HCT116 (cell line): ENCODE results near the gene RELA. TPM values are rescaled to one million over a fixed set of nuclear protein-coding genes. Genes with fewer than 3 reads are reported as not detected.

ENCODE experiments used
- ATAC-seq: fragments of 200-7000 bp; cut with Tn5 transposase; 2 replicates; pipeline ENCODE4 v1.9.1; 2020; ENCODE audit warnings: mild to moderate bottlenecking, moderate library complexity
- BruUV-seq: library from RNA; stranded (reverse); fragments of 400-500 nt; replicated peaks from 2 replicates; lab custom pipeline; 2021; lab: Mats Ljungman, UMichigan
- CTCF ChIA-PET: fragments of 300-600 bp; sonication (Branson Sonifier 250); formaldehyde crosslinking; loops from one replicate; lab custom pipeline; 2021; ENCODE audit warnings: antibody characterized with exemption; lab: Charles Lee
- POLR2A ChIA-PET: fragments of 300-600, 350-600 bp; sonication (Branson Sonifier 250); formaldehyde crosslinking; loops from one replicate; lab custom pipeline; 2021; ENCODE audit warnings: antibody characterized with exemption; lab: Charles Lee
- RAD21 ChIA-PET, 2 experiments: fragments of 300-600 bp; sonication (Branson Sonifier 250); formaldehyde crosslinking; loops; one replicate each; lab custom pipeline; 2023; ENCODE audit warnings: low total read pairs in 2 of 2; ENCODE audit not compliant: uncharacterized antibody in 2 of 2, unreplicated experiment in 2 of 2, low non-redundant PET in 1 of 2; lab: Charles Lee
- DNase-seq: peaks from one replicate; pipeline ENCODE4 v3.0.0-alpha.2; 2010; ENCODE audit warnings: low read depth, low spot score
- H2AFZ ChIP-seq: fragments of 200-600 bp; shearing (Covaris generic), sonication (generic); 2 replicates; pipeline ENCODE4 v1.6.1; 2017; ENCODE audit warnings: low read depth, mixed run types, mixed read lengths, antibody characterized with exemption, low read length; ENCODE audit not compliant: poor library complexity, severe bottlenecking
- H3K27ac ChIP-seq: 2 replicates; pipeline ENCODE4 v1.5.1; 2012; ENCODE audit warnings: low read depth, low read length
- H3K27me3 ChIP-seq: fragments of 200-600 bp; sonication (generic); 2 replicates; pipeline ENCODE4 v1.6.1; 2016; ENCODE audit warnings: mixed run types, low read length, mixed read lengths; ENCODE audit not compliant: insufficient read depth
- H3K36me3 ChIP-seq, 2 experiments: fragments of 200-500 bp in 1 of 2; fragments of 200-600 bp in 1 of 2; sonication (Bioruptor generic) in 1 of 2; sonication (generic) in 1 of 2; 2 replicates each; pipeline versions ENCODE4 v1.5.1 to v1.6.1; 2014 to 2016; ENCODE audit warnings: low read length in 2 of 2, inconsistent platforms in 1 of 2, mixed read lengths in 1 of 2, mixed run types in 1 of 2; ENCODE audit not compliant: insufficient read depth in 2 of 2, control insufficient read depth in 1 of 2
- H3K4me1 ChIP-seq, 2 experiments: fragments of 200-600 bp in 1 of 2; sonication (generic) in 1 of 2; 2 replicates each; pipeline versions ENCODE4 v1.5.1 to v1.6.1; 2012 to 2017; ENCODE audit warnings: low read length in 2 of 2, inconsistent platforms in 1 of 2, mild to moderate bottlenecking in 1 of 2, mixed read lengths in 1 of 2, mixed run types in 1 of 2, moderate library complexity in 1 of 2; ENCODE audit not compliant: insufficient read depth in 2 of 2, control insufficient read depth in 1 of 2
- H3K4me2 ChIP-seq: fragments of 200-600 bp; sonication (generic); 2 replicates; pipeline ENCODE4 v1.6.1; 2017; ENCODE audit warnings: mixed run types, low read length, mixed read lengths
- H3K4me3 ChIP-seq, 2 experiments: fragments of 200-600 bp in 1 of 2; sonication (generic) in 1 of 2; replicated peaks in 1 of 2; 2 replicates each; pipeline ENCODE4 v1.5.1; 2011 to 2016; ENCODE audit warnings: low read length in 2 of 2, control low read depth in 1 of 2, low read depth in 1 of 2, mild to moderate bottlenecking in 1 of 2, mixed read lengths in 1 of 2, mixed run types in 1 of 2
- H3K79me2 ChIP-seq: fragments of 200-600 bp; sonication (generic); 2 replicates; pipeline ENCODE4 v1.6.1; 2017; ENCODE audit warnings: mild to moderate bottlenecking, mixed run types, low read length, moderate library complexity, mixed read lengths; ENCODE audit not compliant: insufficient read depth
- H3K9ac ChIP-seq: fragments of 200-600 bp; sonication (generic); 2 replicates; pipeline ENCODE4 v1.6.1; 2016; ENCODE audit warnings: low read length, mixed read lengths
- H3K9me2 ChIP-seq: fragments of 200-600 bp; sonication (generic), shearing (Covaris generic); 2 replicates; pipeline ENCODE4 v1.6.1; 2017; ENCODE audit warnings: mixed run types, mild to moderate bottlenecking, moderate library complexity; ENCODE audit not compliant: insufficient read depth
- H3K9me3 ChIP-seq, 2 experiments: fragments of 200-500 bp in 1 of 2; fragments of 200-600 bp in 1 of 2; sonication (Bioruptor generic) in 1 of 2; sonication (generic) in 1 of 2; 2 replicates each; pipeline ENCODE4 v1.6.1; 2014 to 2017; ENCODE audit warnings: low read length in 2 of 2, mixed read lengths in 2 of 2, inconsistent platforms in 1 of 2, low read depth in 1 of 2, mild to moderate bottlenecking in 1 of 2, mixed run types in 1 of 2, moderate library complexity in 1 of 2; ENCODE audit not compliant: control insufficient read depth in 1 of 2, insufficient read depth in 1 of 2
- H4K20me1 ChIP-seq: fragments of 200-600 bp; sonication (generic), shearing (Covaris generic); 2 replicates; pipeline ENCODE4 v1.6.1; 2017; ENCODE audit warnings: mixed run types, mild to moderate bottlenecking, moderate library complexity; ENCODE audit not compliant: insufficient read depth
- EGR1 ChIP-seq: IDR thresholded peaks from 2 replicates; pipeline ENCODE4 v1.6.1; 2012; ENCODE audit warnings: low read depth
- FOSL1 ChIP-seq: IDR thresholded peaks from 2 replicates; pipeline ENCODE4 v1.6.1; 2012; ENCODE audit warnings: low read depth
- JUND ChIP-seq: IDR thresholded peaks from 2 replicates; pipeline ENCODE4 v1.6.1; 2012
- POLR2A ChIP-seq: IDR thresholded peaks from 2 replicates; pipeline ENCODE4 v1.7.0; 2011; ENCODE audit warnings: borderline replicate concordance; ENCODE audit not compliant: insufficient read depth, insufficient read length; ENCODE audit errors: extremely low read depth
- POLR2AphosphoS5 ChIP-seq: IDR thresholded peaks from 2 replicates; pipeline ENCODE4 v1.6.1; 2011; ENCODE audit warnings: mild to moderate bottlenecking, low read depth, low read length, moderate library complexity
- SP1 ChIP-seq: IDR thresholded peaks from 2 replicates; pipeline ENCODE4 v1.6.1; 2012; ENCODE audit warnings: low read depth
- intact Hi-C: fragments of 100-400 bp; cut with micrococcal nuclease; formaldehyde crosslinking; loops from 2 replicates; pipeline ENCODE4 v1.10.0; 2022
- total RNA-seq: library from RNA; stranded (reverse); gene quantifications from one replicate; pipeline ENCODE4 v1.2.1, GENCODE V29; 2021; ENCODE audit not compliant: unreplicated experiment
- TF ChIP-seq, protein P1 (sequence below): IDR thresholded peaks from 2 replicates; pipeline ENCODE4 v1.6.1; 2011; ENCODE audit warnings: mild to moderate bottlenecking, low read length, moderate library complexity; ENCODE audit not compliant: insufficient replicate concordance; ENCODE audit errors: extremely low read depth
- TF ChIP-seq, protein P2 (sequence below), 3 experiments: fragments of 200-600 bp in 1 of 3; sonication (generic) in 1 of 3; IDR thresholded peaks in 2 of 3; conservative IDR thresholded peaks in 1 of 3; 2 replicates each; pipeline ENCODE4 v1.5.1; 2012 to 2017; ENCODE audit warnings: low read depth in 2 of 3, low read length in 2 of 3, antibody characterized with exemption in 1 of 3, borderline replicate concordance in 1 of 3, control low read depth in 1 of 3, mild to moderate bottlenecking in 1 of 3, mixed read lengths in 1 of 3, mixed run types in 1 of 3, moderate library complexity in 1 of 3; ENCODE audit not compliant: insufficient read depth in 1 of 3
- TF ChIP-seq, protein P3 (sequence below): IDR thresholded peaks from 2 replicates; pipeline ENCODE4 v1.6.1; 2012
- TF ChIP-seq, protein P4 (sequence below): IDR thresholded peaks from 2 replicates; pipeline ENCODE4 v1.6.1; 2012; ENCODE audit warnings: low read depth

RELA gene
- total RNA-seq, 1 experiment from 2014 or later, result 78.5 TPM

DNA sequence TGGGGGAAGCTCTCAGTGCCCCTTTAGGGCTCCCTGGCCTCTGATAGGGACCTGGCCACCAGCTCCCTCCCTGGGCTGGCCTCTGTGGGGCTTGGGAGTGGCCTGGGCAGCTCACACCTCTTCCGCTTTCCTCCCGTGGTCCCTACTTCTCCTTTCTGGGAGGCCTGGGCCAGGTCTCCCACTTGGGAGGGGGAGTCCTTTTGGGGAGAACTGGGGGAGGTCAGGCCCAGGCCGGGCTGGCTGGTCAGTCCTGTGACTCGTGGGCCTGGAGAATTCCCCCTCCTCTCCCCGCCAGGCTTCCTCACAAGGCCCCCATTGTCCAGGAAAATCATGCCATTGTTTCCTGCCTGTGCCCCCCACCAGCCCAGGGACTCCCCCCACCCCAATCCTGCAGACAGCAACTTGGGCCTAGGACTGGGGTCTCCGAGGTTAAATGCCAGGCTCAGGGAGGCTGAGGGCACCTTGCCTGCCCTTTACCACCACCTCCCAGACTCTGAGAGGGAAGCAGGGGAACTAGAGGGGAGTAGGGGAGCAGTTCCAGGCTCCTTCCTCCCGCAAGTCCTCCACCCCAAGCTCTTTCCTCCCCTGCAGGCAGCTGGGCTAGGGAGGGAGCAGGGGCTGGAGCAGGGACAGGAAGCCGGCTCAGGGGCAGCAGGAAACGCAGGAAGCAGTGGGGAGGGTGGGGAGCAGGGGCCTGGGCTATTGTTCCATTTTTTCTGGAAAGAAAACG lies 51.5 kb downstream of the RELA start:
- Histone ChIP-seq H3K4me3 (no peak overlapping the region), H3K4me2 (no peak overlapping the region), H3K9me3 (no peaks in the 10 kb centered on the region), H3K9ac (no peak overlapping the region), H3K27ac (no peak overlapping the region), H3K36me3 (peaks cover 0 to 8% of the 10 kb centered on the region in 2 experiments; a peak in 2 of 4 replicates), H3K79me2 (peaks cover 52% of the 10 kb centered on the region), H3K4me1 (peaks cover 13 to 61% of the 10 kb centered on the region in 2 experiments), H3K27me3 (no peaks in the 10 kb centered on the region), H3K9me2 (no peaks in the 10 kb centered on the region)
- intact Hi-C loops, result no loop called here
- no peak for ATAC-seq
- TF ChIP-seq EGR1 (no peak), JUND (no peak)
- TF ChIP-seq, all 23 proteins: peak for 0
- no peaks in the 10 kb centered on the region for H4K20me1 ChIP-seq
- POLR2A ChIA-PET, result no interaction called here
- RAD21 ChIA-PET, result no interaction called here
- no peak overlapping the region for H2AFZ ChIP-seq
- BruUV-seq, result no TSS peak
- CTCF ChIA-PET, result no interaction called here
- DNase-seq, result no peak

DNA sequence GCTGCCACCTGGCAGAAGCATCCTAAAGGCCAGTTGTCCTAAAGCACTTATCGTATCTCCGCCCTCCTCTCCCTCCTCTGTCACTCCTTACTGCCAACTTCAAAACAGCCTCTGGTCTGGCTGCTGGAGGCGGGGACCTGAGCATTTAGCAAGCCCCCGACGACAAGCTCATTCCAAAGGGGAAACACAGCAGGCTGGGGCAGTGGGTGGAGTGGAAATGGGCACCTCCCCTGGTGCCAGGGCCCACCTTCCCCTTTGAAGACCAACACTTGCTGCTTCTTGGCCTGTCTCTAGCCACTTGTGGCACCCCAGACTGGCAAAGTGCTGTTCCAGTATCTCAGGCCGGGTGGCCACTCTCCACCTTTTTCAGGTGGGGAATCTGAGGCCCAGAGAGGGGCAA lies 52.3 kb downstream of the RELA start:
- no peak overlapping the region for H3K27ac ChIP-seq
- no peak for TF ChIP-seq EGR1
- TF ChIP-seq, protein P1, sequence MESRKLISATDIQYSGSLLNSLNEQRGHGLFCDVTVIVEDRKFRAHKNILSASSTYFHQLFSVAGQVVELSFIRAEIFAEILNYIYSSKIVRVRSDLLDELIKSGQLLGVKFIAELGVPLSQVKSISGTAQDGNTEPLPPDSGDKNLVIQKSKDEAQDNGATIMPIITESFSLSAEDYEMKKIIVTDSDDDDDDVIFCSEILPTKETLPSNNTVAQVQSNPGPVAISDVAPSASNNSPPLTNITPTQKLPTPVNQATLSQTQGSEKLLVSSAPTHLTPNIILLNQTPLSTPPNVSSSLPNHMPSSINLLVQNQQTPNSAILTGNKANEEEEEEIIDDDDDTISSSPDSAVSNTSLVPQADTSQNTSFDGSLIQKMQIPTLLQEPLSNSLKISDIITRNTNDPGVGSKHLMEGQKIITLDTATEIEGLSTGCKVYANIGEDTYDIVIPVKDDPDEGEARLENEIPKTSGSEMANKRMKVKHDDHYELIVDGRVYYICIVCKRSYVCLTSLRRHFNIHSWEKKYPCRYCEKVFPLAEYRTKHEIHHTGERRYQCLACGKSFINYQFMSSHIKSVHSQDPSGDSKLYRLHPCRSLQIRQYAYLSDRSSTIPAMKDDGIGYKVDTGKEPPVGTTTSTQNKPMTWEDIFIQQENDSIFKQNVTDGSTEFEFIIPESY, result no peak
- no peak for TF ChIP-seq POLR2A
- TF ChIP-seq, protein P2, sequence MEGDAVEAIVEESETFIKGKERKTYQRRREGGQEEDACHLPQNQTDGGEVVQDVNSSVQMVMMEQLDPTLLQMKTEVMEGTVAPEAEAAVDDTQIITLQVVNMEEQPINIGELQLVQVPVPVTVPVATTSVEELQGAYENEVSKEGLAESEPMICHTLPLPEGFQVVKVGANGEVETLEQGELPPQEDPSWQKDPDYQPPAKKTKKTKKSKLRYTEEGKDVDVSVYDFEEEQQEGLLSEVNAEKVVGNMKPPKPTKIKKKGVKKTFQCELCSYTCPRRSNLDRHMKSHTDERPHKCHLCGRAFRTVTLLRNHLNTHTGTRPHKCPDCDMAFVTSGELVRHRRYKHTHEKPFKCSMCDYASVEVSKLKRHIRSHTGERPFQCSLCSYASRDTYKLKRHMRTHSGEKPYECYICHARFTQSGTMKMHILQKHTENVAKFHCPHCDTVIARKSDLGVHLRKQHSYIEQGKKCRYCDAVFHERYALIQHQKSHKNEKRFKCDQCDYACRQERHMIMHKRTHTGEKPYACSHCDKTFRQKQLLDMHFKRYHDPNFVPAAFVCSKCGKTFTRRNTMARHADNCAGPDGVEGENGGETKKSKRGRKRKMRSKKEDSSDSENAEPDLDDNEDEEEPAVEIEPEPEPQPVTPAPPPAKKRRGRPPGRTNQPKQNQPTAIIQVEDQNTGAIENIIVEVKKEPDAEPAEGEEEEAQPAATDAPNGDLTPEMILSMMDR (IDR thresholded peaks at IDR 0.05 in 2 of 3, conservative IDR thresholded peaks at IDR 0.05 in 1 of 3; ENCODE audit: borderline replicate concordance in 1 of 3, insufficient read depth in 1 of 3, low read depth in 2 of 3, low read length in 2 of 3), result no peak
- no peak for TF ChIP-seq SP1
- TF ChIP-seq FOSL1, result no peak
- TF ChIP-seq, protein P3, sequence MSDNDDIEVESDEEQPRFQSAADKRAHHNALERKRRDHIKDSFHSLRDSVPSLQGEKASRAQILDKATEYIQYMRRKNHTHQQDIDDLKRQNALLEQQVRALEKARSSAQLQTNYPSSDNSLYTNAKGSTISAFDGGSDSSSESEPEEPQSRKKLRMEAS, result no peak
- no peak for TF ChIP-seq POLR2AphosphoS5
- TF ChIP-seq, protein P4, sequence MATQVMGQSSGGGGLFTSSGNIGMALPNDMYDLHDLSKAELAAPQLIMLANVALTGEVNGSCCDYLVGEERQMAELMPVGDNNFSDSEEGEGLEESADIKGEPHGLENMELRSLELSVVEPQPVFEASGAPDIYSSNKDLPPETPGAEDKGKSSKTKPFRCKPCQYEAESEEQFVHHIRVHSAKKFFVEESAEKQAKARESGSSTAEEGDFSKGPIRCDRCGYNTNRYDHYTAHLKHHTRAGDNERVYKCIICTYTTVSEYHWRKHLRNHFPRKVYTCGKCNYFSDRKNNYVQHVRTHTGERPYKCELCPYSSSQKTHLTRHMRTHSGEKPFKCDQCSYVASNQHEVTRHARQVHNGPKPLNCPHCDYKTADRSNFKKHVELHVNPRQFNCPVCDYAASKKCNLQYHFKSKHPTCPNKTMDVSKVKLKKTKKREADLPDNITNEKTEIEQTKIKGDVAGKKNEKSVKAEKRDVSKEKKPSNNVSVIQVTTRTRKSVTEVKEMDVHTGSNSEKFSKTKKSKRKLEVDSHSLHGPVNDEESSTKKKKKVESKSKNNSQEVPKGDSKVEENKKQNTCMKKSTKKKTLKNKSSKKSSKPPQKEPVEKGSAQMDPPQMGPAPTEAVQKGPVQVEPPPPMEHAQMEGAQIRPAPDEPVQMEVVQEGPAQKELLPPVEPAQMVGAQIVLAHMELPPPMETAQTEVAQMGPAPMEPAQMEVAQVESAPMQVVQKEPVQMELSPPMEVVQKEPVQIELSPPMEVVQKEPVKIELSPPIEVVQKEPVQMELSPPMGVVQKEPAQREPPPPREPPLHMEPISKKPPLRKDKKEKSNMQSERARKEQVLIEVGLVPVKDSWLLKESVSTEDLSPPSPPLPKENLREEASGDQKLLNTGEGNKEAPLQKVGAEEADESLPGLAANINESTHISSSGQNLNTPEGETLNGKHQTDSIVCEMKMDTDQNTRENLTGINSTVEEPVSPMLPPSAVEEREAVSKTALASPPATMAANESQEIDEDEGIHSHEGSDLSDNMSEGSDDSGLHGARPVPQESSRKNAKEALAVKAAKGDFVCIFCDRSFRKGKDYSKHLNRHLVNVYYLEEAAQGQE, result no peak

More for the DNA sequence above, 52.3 kb downstream of the RELA start:
- ChIA-PET POLR2A (interaction anchor here (1.4 kb wide), 1 partner anchor 51 kb away, joined by 3 read pairs; no protein-coding TSS in a partner anchor), RAD21 (no interaction called here), CTCF (no interaction called here)
- ATAC-seq (no peak), DNase-seq (no peak)
- Histone ChIP-seq H3K9me2 (no peaks in the 10 kb centered on the region), H3K27me3 (no peaks in the 10 kb centered on the region), H3K4me2 (no peak overlapping the region), H2AFZ (no peak overlapping the region), H3K9me3 (no peaks in the 10 kb centered on the region), H3K36me3 (peaks cover 5 to 16% of the 10 kb centered on the region in 2 experiments; a peak in 3 of 4 replicates), H3K4me1 (peaks cover 13 to 61% of the 10 kb centered on the region in 2 experiments), H4K20me1 (no peaks in the 10 kb centered on the region), H3K4me3 (no peak overlapping the region), H3K9ac (no peak overlapping the region), H3K79me2 (peaks cover 48% of the 10 kb centered on the region)
- intact Hi-C loops, result no loop called here
- no TSS peak for BruUV-seq
